ENCODE data around the gene USP17L27.
"Not testable (repeated sequence)": the region's sequence is repeated elsewhere in the genome, so short reads cannot be mapped to it uniquely, and the experiment has no call there.

Gene USP17L27

DNA sequence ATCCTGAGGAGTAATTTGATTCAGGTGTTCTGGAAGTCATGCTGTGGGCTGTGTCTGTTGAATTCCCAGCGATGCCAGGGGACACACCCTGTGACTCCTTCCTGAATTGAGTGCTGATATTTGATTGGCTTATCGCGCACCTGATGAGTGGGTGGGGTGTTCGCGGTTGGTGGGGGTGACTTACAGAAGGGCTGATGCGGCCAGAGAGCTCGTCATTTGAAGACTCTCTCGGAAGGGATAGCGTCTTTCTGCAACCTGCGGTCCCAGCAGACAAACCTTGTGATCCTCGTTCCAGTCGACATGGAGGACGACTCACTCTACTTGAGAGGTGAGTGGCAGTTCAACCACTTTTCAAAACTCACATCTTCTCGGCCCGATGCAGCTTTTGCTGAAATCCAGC, at the start of gene USP17L27:
Gene USP17L27, plus strand, starts transcription at position 301 of the 400 bp plus-strand sequence. Its CDS starts 0 bp downstream, at position 301.
- DNase-seq, result not testable (repeated sequence)

DNA sequence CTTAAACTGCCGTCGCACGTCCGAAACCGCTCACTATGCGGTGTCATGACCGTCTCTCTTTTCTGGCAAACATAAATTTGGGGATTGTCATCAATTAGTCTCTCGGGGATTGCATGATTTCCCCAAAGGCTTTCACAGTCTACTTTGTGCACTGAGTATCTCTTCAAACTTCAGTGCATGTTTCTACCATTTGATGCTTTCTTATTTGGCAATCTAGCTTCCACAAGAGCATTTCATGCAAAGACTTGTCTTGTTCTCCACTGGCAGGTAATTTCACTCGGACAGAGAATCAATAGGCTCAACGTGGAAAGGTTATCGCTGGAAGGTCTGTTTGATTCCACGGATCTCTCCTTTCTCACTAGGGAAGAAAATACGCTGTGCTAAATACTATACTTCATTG, 19.8 kb upstream of the USP17L27 start:
- not testable (repeated sequence) for DNase-seq

GRCh38 chr4:9324865-9325264, 19.1 kb upstream of the USP17L27 start, which contains the start of gene USP17L24:
USP17L24 (plus strand) TSS chr4:9325165; CDS start chr4:9325165, 0 bp downstream.
- not testable (repeated sequence) for DNase-seq

DNA sequence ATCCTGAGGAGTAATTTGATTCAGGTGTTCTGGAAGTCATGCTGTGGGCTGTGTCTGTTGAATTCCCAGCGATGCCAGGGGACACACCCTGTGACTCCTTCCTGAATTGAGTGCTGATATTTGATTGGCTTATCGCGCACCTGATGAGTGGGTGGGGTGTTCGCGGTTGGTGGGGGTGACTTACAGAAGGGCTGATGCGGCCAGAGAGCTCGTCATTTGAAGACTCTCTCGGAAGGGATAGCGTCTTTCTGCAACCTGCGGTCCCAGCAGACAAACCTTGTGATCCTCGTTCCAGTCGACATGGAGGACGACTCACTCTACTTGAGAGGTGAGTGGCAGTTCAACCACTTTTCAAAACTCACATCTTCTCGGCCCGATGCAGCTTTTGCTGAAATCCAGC, 14.3 kb upstream of the USP17L27 start, which contains the start of gene USP17L25:
Gene USP17L25, plus strand, starts transcription at position 301 of the 400 bp plus-strand sequence. Its CDS starts 0 bp downstream, at position 301.
- not testable (repeated sequence) for DNase-seq

DNA sequence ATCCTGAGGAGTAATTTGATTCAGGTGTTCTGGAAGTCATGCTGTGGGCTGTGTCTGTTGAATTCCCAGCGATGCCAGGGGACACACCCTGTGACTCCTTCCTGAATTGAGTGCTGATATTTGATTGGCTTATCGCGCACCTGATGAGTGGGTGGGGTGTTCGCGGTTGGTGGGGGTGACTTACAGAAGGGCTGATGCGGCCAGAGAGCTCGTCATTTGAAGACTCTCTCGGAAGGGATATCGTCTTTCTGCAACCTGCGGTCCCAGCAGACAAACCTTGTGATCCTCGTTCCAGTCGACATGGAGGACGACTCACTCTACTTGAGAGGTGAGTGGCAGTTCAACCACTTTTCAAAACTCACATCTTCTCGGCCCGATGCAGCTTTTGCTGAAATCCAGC, 9.6 kb upstream of the USP17L27 start, which contains the start of gene USP17L26:
Gene USP17L26, plus strand, starts transcription at position 301 of the 400 bp plus-strand sequence. Its CDS starts 0 bp downstream, at position 301.
- not testable (repeated sequence) for DNase-seq

- DNase-seq, result not testable (repeated sequence)
Measured at GRCh38 chr4:9339103-9339502, 4.8 kb upstream of the USP17L27 start, which contains the start of gene USP17L5. USP17L5 (plus strand) TSS chr4:9339403; CDS start chr4:9339403, 0 bp downstream.

DNA sequence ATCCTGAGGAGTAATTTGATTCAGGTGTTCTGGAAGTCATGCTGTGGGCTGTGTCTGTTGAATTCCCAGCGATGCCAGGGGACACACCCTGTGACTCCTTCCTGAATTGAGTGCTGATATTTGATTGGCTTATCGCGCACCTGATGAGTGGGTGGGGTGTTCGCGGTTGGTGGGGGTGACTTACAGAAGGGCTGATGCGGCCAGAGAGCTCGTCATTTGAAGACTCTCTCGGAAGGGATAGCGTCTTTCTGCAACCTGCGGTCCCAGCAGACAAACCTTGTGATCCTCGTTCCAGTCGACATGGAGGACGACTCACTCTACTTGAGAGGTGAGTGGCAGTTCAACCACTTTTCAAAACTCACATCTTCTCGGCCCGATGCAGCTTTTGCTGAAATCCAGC, 4.6 kb downstream of the USP17L27 start, which contains the start of gene USP17L28:
Gene USP17L28, plus strand, starts transcription at position 301 of the 400 bp plus-strand sequence. Its CDS starts 0 bp downstream, at position 301.
- DNase-seq, result not testable (repeated sequence)

- DNase-seq, result not testable (repeated sequence)
Measured at GRCh38 chr4:9350866-9351265, 6.9 kb downstream of the USP17L27 start.

GRCh38 chr4:9353338-9353737, 9.4 kb downstream of the USP17L27 start, which contains the start of gene USP17L29:
USP17L29 (plus strand) TSS chr4:9353638; CDS start chr4:9353638, 0 bp downstream.
- DNase-seq, result not testable (repeated sequence)

DNA sequence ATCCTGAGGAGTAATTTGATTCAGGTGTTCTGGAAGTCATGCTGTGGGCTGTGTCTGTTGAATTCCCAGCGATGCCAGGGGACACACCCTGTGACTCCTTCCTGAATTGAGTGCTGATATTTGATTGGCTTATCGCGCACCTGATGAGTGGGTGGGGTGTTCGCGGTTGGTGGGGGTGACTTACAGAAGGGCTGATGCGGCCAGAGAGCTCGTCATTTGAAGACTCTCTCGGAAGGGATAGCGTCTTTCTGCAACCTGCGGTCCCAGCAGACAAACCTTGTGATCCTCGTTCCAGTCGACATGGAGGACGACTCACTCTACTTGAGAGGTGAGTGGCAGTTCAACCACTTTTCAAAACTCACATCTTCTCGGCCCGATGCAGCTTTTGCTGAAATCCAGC, 18.9 kb downstream of the USP17L27 start, which contains the start of gene USP17L30:
Gene USP17L30, plus strand, starts transcription at position 301 of the 400 bp plus-strand sequence. Its CDS starts 0 bp downstream, at position 301.
- not testable (repeated sequence) for DNase-seq

DNA sequence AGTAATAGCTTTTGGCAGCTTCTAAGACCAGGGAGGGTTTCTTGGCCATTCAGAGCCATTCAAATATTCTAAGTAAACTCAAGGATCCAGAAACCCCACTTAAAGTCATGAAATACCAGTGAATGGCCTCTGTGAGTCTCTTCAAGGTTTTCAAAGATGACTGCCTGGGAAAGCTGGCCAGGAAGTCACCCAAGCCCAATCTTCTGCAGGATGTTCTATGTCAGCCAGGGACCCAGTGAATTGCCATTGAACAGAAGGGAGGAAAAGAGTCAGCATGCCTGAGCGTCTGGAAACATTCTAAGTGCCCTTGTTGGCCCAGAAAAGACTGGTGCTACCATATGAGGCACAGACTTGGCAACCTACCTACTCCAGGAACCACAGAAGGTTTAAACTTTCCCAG, 35.9 kb downstream of the USP17L27 start:
- not testable (repeated sequence) for DNase-seq

GRCh38 chr4:9381012-9381534, 37.1 kb downstream of the USP17L27 start:
- peak in 1 of 2 experiments; percentile 1 for DNase-seq

- DNase-seq, result no peak
Measured at GRCh38 chr4:9384126-9384525, 40.2 kb downstream of the USP17L27 start.

DNA sequence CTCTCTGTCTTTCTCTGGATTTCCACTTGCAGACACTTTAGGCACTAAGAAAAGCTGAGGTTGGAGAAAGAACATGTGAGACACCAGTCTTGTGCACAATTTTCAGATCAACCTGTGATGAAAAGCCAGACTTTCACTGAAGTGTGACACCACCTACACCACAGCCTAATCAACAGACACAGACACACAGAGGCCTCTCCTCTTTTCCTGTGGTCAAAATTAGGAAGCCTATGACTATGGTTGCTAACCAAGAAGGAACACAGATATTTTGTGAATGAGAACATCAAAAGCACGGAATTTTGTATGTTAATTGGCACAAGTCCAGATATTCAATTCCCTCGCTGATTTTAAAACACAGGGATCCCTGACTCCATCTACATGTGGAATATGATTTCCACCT, 45.1 kb downstream of the USP17L27 start:
- DNase-seq, result not testable (repeated sequence)
